ENCODE data around the gene FSCN2.
"Not testable (repeated sequence)": the region's sequence is repeated elsewhere in the genome, so short reads cannot be mapped to it uniquely, and the experiment has no call there.

FSCN2 gene

DNA sequence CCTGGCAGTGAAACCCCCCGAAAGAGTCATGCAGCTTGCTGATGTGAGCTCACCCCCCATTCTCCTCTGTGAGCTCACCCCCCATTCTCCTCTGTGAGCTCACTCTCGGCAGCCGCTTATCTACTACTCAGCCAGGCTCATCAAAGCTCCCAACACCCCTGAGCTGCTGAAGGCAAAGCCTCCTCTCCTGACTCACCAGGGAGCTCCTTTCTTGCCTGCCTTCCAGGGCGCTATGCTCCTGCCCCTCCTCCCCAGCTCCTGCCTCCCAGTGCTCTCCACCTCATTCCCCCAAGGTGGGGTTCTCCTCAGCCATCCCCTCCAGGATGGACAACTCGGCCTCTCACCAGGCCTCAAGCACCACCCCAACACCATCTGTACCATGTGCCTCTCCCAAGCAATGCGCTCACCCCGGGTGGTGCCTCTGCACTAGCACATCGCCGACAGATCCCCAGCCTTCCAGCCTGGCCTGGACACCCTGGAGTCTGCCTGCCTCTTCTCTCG is 51.7 kb downstream of the FSCN2 start:
- in situ Hi-C loops (cut with HindIII; ENCODE audit: low pct_unique_long_range_greater_than_20kb, low sequenced_read_pairs), result no loop called here
- no peak for DNase-seq (ENCODE audit: low read depth in 1 of 2, low spot score in 1 of 2)
- TF ChIP-seq JUND (IDR thresholded peaks at IDR 0.05; ENCODE audit: low read depth), result no peak

DNA sequence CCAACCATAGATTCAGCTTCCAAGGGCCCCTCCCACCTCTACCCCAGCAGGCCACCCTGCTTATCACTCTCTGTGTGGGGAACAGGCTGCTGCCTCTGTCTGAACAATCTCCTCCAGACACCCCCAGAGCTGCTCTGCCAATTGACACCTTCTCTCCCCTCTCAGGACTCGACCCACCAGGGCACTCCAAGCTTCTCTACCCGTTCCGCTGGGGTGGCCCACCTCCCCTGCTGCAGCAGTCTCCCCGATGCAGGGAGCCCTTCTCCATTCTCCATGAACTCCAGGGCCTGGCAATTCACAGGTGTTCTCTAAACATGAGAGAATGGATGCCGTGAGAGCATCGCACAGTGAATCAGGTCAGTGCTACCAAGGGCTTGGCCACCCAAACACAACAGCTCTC is 52.3 kb downstream of the FSCN2 start:
- TF ChIP-seq JUND (IDR thresholded peaks at IDR 0.05; ENCODE audit: low read depth), result no peak
- in situ Hi-C loops (cut with HindIII; ENCODE audit: low pct_unique_long_range_greater_than_20kb, low sequenced_read_pairs), result no loop called here
- no peak for DNase-seq (ENCODE audit: low read depth in 1 of 2, low spot score in 1 of 2)

DNA sequence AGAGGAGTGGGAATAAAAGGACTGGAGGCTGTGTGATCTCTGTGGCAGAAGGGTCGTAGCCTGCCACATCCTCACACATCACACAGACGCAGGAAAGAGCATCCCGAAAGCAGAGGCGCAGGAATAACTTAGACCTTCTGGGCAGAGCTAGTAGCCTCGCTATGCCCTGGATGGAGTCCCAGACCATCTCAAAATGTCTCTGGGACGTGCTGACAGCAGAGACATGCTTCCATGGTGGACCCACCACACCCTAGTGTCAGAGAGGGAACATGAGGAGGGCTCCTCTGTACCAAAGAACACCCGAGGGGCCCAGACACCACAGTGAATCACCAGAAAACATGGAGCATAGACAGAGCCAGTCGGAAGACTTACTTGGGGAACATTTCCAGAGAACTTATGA is 53.6 kb downstream of the FSCN2 start:
- TF ChIP-seq JUND (IDR thresholded peaks at IDR 0.05; ENCODE audit: low read depth), result no peak
- in situ Hi-C loops (cut with HindIII; ENCODE audit: low pct_unique_long_range_greater_than_20kb, low sequenced_read_pairs), result no loop called here
- no peak for DNase-seq (ENCODE audit: low read depth in 1 of 2, low spot score in 1 of 2)

DNA sequence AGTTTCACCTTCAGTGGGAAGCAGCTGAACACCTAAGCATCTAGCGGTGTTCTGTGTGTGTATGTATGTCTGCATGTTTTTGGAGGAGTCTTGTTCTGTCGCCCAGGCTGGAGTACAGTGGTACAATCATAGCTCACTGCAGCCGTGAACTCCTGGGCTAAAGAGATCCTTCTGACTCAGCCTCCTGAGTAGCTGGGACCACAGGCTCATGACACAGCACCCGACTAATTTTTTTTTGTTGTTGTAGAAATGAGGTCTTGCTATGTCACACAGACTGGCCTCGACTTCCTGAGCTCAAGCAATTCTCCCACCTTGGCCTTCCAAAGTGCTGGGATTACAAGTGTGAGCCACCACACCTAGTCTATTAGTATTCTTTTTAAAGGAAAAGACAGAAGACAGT is 54.2 kb downstream of the FSCN2 start:
- no peak for DNase-seq (ENCODE audit: low read depth in 1 of 2, low spot score in 1 of 2)
- in situ Hi-C loops (cut with HindIII; ENCODE audit: low pct_unique_long_range_greater_than_20kb, low sequenced_read_pairs), result no loop called here
- TF ChIP-seq JUND (IDR thresholded peaks at IDR 0.05; ENCODE audit: low read depth), result no peak

DNA sequence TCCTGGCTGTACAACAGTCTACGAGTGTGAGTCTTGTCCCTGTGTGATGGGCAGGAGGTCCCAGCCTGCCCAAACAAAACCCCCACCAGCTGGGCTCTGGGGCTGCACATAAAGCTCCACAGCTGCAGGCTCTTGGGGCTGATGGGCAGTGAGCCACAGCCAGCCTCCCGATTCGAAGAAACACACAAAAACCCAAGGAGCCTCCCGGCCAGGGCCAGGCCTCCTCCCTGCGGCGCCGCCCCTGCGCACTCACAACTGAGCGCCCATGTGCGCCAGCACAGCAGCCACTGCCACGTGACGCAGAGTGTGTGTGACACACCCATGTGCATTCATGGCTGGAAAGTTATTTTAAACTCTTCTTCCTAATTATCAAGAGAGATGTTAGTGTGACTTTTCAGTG is 54.6 kb downstream of the FSCN2 start:
- DNase-seq (ENCODE audit: low read depth in 1 of 2, low spot score in 1 of 2), result no peak
- in situ Hi-C loops (cut with HindIII; ENCODE audit: low pct_unique_long_range_greater_than_20kb, low sequenced_read_pairs), result no loop called here
- no peak for TF ChIP-seq JUND (IDR thresholded peaks at IDR 0.05; ENCODE audit: low read depth)

DNA sequence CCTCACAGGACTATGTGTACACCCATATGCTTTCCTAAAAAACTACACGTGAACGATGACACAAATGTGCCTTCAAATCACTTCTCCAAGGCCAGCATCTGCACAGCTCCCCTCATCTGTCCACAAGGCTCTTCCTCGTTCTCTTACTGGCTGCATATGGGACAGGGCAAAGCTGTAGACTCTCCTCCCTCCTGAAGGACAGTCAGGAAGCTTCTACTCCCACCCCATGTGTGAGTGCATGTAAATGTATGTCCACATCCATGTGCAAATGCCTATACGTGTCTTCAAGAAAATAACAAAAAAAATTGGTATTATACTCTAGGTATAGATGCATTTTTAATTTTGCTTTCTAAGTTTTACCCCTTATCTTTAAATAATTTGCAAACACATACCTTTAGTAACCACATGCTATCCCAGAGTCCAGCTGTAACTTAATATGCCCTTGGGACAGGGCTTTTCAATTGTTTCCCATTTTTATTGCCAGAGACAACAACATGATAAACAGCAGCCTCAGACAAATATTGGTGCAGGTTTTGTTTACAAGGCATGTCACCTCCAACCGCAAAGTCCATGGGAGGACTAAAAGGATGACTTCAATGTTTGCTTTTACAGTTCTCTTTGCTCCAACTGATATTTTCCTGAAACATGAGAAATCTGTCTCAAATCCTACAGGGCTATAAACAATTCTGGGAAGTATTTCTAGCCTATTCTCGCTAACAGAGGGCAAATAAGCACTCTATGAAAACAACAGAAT is 55.6 kb downstream of the FSCN2 start:
- DNase-seq (ENCODE audit: low read depth in 1 of 2, low spot score in 1 of 2), result peak in 1 of 2 experiments; percentile 70
- in situ Hi-C loops (cut with HindIII; ENCODE audit: low pct_unique_long_range_greater_than_20kb, low sequenced_read_pairs), result no loop called here
- no peak for TF ChIP-seq JUND (IDR thresholded peaks at IDR 0.05; ENCODE audit: low read depth)

DNA sequence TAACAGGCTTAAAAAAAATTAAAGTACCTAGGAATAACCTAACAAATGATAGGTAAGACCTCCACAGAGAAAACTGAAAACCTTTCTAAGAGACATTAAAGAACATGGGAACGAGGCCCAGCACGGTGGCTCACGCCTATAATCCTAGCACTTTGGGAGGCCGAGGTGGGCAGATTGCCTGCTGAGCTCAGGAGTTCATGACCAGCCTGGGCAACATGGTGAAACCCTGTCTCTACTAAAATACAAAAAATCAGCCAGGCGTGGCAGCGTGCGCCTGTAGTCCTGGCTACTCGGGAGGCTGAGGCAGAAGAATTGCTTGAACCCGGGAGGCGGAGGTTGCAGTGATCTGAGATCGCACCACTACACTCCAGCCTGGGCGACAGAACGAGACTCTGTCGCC is 56.6 kb downstream of the FSCN2 start:
- in situ Hi-C loops (cut with HindIII; ENCODE audit: low pct_unique_long_range_greater_than_20kb, low sequenced_read_pairs), result not testable (repeated sequence)

DNA sequence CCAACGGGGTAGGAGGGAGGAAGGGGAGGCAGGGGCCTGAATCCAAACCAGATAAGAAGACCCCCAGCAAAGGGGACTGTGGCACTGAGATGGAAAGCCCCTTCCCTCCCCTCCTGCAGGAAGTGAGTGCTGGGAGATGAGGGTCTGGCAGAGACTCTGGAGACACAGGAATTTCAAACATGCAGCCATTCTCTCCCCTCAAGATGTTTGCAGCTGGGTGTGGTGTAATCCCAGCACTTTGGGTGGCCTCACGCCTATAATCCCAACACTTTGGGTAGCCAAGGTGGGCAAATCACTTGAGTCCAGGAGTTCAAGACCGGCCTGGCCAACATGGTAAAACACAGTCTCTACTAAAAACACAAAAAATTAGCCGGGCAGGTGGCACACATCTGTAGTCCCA is 57.9 kb downstream of the FSCN2 start:
- DNase-seq (ENCODE audit: low read depth in 1 of 2, low spot score in 1 of 2), result no peak
- no peak for TF ChIP-seq JUND (IDR thresholded peaks at IDR 0.05; ENCODE audit: low read depth)
- in situ Hi-C loops (cut with HindIII; ENCODE audit: low pct_unique_long_range_greater_than_20kb, low sequenced_read_pairs), result no loop called here

More for the DNA sequence above, 56.6 kb downstream of the FSCN2 start:
- not testable (repeated sequence) for DNase-seq (ENCODE audit: low read depth in 1 of 2, low spot score in 1 of 2)
